PFSK-1 (cell line): ENCODE results near the gene CGREF1.

Experiments used
- FOXP2 ChIP-seq: optimal IDR thresholded peaks from 2 replicates; pipeline ENCODE3; 2011; ENCODE audit warnings: borderline replicate concordance, control low read depth, inconsistent platforms; ENCODE audit not compliant: insufficient read depth; ENCODE audit errors: extremely low read length, extremely low read depth
- POLR2AphosphoS5 ChIP-seq: IDR thresholded peaks from 2 replicates; pipeline ENCODE4 v1.6.1; 2012; ENCODE audit warnings: low read depth, mild to moderate bottlenecking, control low read depth, low read length, moderate library complexity
- REST ChIP-seq, 2 experiments: IDR thresholded peaks; 2 replicates each; pipeline versions ENCODE4 v1.6.1 to v1.8.0; 2011 to 2012; ENCODE audit warnings: low read depth in 2 of 2, low read length in 2 of 2, control low read depth in 1 of 2, inconsistent platforms in 1 of 2, mild to moderate bottlenecking in 1 of 2, moderate library complexity in 1 of 2; ENCODE audit not compliant: insufficient read depth in 1 of 2
- SIN3A ChIP-seq: IDR thresholded peaks from 2 replicates; pipeline ENCODE4 v1.6.1; 2012; ENCODE audit warnings: mild to moderate bottlenecking, low read length, moderate library complexity, borderline replicate concordance; ENCODE audit not compliant: insufficient read depth
- TAF1 ChIP-seq: IDR thresholded peaks from 2 replicates; pipeline ENCODE4 v1.6.1; 2012; ENCODE audit warnings: low read length, control low read depth, borderline replicate concordance; ENCODE audit not compliant: insufficient read depth

CGREF1 gene

GRCh38 chr2:27108221-27108620 lies 10.7 kb downstream of the CGREF1 start:
- TF ChIP-seq SIN3A: no peak
- TF ChIP-seq POLR2AphosphoS5: no peak

- TF ChIP-seq TAF1: no peak
- no peak for TF ChIP-seq REST (IDR thresholded peaks at IDR 0.05; ENCODE audit: insufficient read depth in 1 of 2, low read depth in 2 of 2, low read length in 2 of 2)
- no peak for TF ChIP-seq FOXP2
- no peak for TF ChIP-seq POLR2AphosphoS5
- no peak for TF ChIP-seq SIN3A
Observed at GRCh38 chr2:27105981-27106380, 12.9 kb downstream of the CGREF1 start.

- TF ChIP-seq SIN3A: no peak
- TF ChIP-seq FOXP2: no peak
- no peak for TF ChIP-seq POLR2AphosphoS5
- TF ChIP-seq TAF1: no peak
- no peak for TF ChIP-seq REST (IDR thresholded peaks at IDR 0.05; ENCODE audit: insufficient read depth in 1 of 2, low read depth in 2 of 2, low read length in 2 of 2)
Observed at GRCh38 chr2:27102329-27102728, 16.6 kb downstream of the CGREF1 start.

- TF ChIP-seq SIN3A (no peak), REST (IDR thresholded peaks at IDR 0.05; ENCODE audit: insufficient read depth in 1 of 2, low read depth in 2 of 2, low read length in 2 of 2) (no peak), FOXP2 (no peak), POLR2AphosphoS5 (no peak), TAF1 (no peak)
Observed at GRCh38 chr2:27100036-27100435, 18.9 kb downstream of the CGREF1 start.

GRCh38 chr2:27099334-27099955 lies 19.5 kb downstream of the CGREF1 start:
- TF ChIP-seq FOXP2 (no peak), SIN3A (no peak), TAF1 (no peak)

GRCh38 chr2:27097341-27097740 lies 21.6 kb downstream of the CGREF1 start:
- TF ChIP-seq REST (IDR thresholded peaks at IDR 0.05; ENCODE audit: insufficient read depth in 1 of 2, low read depth in 2 of 2, low read length in 2 of 2) (no peak), POLR2AphosphoS5 (no peak), TAF1 (no peak)
